PC-9 (cell line): ENCODE data around the gene HLA-DOA.

Source experiments
- EZH2 ChIP-seq: fragments of 200-600 bp; sonication (generic); IDR thresholded peaks from 2 replicates; pipeline ENCODE4 v1.8.0; 2017; ENCODE audit warnings: antibody characterized with exemption, low read depth
- TF ChIP-seq, protein P1 (sequence below): fragments of 200-600 bp; sonication (generic); conservative IDR thresholded peaks from 2 replicates; pipeline ENCODE4 v1.6.1; 2017; ENCODE audit warnings: mixed run types, antibody characterized with exemption, mild to moderate bottlenecking, moderate library complexity

- TF ChIP-seq, protein P1, sequence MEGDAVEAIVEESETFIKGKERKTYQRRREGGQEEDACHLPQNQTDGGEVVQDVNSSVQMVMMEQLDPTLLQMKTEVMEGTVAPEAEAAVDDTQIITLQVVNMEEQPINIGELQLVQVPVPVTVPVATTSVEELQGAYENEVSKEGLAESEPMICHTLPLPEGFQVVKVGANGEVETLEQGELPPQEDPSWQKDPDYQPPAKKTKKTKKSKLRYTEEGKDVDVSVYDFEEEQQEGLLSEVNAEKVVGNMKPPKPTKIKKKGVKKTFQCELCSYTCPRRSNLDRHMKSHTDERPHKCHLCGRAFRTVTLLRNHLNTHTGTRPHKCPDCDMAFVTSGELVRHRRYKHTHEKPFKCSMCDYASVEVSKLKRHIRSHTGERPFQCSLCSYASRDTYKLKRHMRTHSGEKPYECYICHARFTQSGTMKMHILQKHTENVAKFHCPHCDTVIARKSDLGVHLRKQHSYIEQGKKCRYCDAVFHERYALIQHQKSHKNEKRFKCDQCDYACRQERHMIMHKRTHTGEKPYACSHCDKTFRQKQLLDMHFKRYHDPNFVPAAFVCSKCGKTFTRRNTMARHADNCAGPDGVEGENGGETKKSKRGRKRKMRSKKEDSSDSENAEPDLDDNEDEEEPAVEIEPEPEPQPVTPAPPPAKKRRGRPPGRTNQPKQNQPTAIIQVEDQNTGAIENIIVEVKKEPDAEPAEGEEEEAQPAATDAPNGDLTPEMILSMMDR, result no peak
- TF ChIP-seq EZH2, result no peak
These were observed 4.2 kb upstream of the HLA-DOA start for GRCh38 chr6:33013608-33014007.
